Endodermal cell (in vitro differentiated cells): ENCODE results near the gene LILRB3. TPM values are rescaled to one million over a fixed set of nuclear protein-coding genes. Genes with fewer than 3 reads are reported as not detected.
"Not testable (repeated sequence)": the region's sequence is repeated elsewhere in the genome, so short reads cannot be mapped to it uniquely, and the experiment has no call there.

Experiments
- DNase-seq: peaks from one replicate; pipeline ENCODE4 v3.0.0-alpha.2; 2017
- H3K27ac ChIP-seq: 2 replicates; pipeline ENCODE4 v1.5.1; 2013; ENCODE audit warnings: mild to moderate bottlenecking, low read depth, low read length, moderate library complexity
- H3K27me3 ChIP-seq: 2 replicates; pipeline ENCODE4 v1.6.1; 2013; ENCODE audit warnings: mild to moderate bottlenecking, low read length, moderate library complexity; ENCODE audit not compliant: insufficient read depth, control insufficient read depth, poor library complexity, severe bottlenecking
- H3K36me3 ChIP-seq: 2 replicates; pipeline ENCODE4 v1.7.0; 2013; ENCODE audit warnings: mild to moderate bottlenecking, low read length, moderate library complexity; ENCODE audit not compliant: control insufficient read depth, insufficient read depth
- H3K4me1 ChIP-seq: one replicate; pipeline ENCODE4 v1.7.0; 2013; ENCODE audit warnings: low read length; ENCODE audit not compliant: control insufficient read depth, insufficient read depth
- H3K4me3 ChIP-seq: 2 replicates; pipeline ENCODE4 v1.5.1; 2013; ENCODE audit warnings: mild to moderate bottlenecking, low read length, moderate library complexity
- H3K9ac ChIP-seq: 2 replicates; pipeline ENCODE4 v1.6.1; 2013; ENCODE audit warnings: mild to moderate bottlenecking, low read length, moderate library complexity; ENCODE audit not compliant: poor library complexity, severe bottlenecking; ENCODE audit errors: extremely low read depth
- H3K9me3 ChIP-seq: 2 replicates; pipeline ENCODE4 v1.6.1; 2013; ENCODE audit warnings: mild to moderate bottlenecking, low read length, moderate library complexity; ENCODE audit not compliant: control insufficient read depth
- H3K27ac Mint-ChIP-seq: 2 replicates; pipeline ENCODE4 v1.8.0; 2020; ENCODE audit warnings: mixed read lengths
- H3K27me3 Mint-ChIP-seq: 2 replicates; pipeline ENCODE4 v1.8.0; 2021; ENCODE audit warnings: mild to moderate bottlenecking, mixed read lengths; ENCODE audit not compliant: insufficient read depth
- H3K36me3 Mint-ChIP-seq: 2 replicates; pipeline ENCODE4 v1.8.0; 2020; ENCODE audit warnings: low read depth, mixed read lengths
- H3K4me1 Mint-ChIP-seq: 2 replicates; pipeline ENCODE4 v1.8.0; 2020; ENCODE audit warnings: mixed read lengths
- H3K4me3 Mint-ChIP-seq: 2 replicates; pipeline ENCODE4 v1.8.0; 2020; ENCODE audit warnings: mild to moderate bottlenecking, moderate library complexity, mixed read lengths
- H3K9me3 Mint-ChIP-seq: 2 replicates; pipeline ENCODE4 v1.8.0; 2020; ENCODE audit warnings: mild to moderate bottlenecking, mixed read lengths
- WGBS, 2 experiments: methylation state at CpG; one replicate each; pipeline versions ENCODE4 v1.1.5 to v1.1.7; 2013; ENCODE audit warnings: missing lambda C conversion rate in 2 of 2, mixed read lengths in 1 of 2; ENCODE audit not compliant: insufficient coverage in 1 of 2, insufficient read length in 1 of 2; 5-methylcytosine and 5-hydroxymethylcytosine counted together
- total RNA-seq, 2 donors: library from RNA; stranded (reverse); fragmentation: NEBNext Ultra II Directional in 1 of 2; extraction: Animal tissue kit (Norgen Biotek cat#: 25700) in 1 of 2; gene quantifications; 2 replicates in 1 of 2; 3 replicates in 1 of 2; pipeline ENCODE4 v1.2.1, GENCODE V29; 2021
- TF ChIP-seq, protein P1 (sequence below): fragments of 200-600 bp; sonication (generic); conservative IDR thresholded peaks from 2 replicates; pipeline ENCODE4 v1.5.0; 2021; ENCODE audit warnings: antibody characterized with exemption, mild to moderate bottlenecking

Gene LILRB3
- total RNA-seq, 2 donors from 2014 or later: not detected

DNA sequence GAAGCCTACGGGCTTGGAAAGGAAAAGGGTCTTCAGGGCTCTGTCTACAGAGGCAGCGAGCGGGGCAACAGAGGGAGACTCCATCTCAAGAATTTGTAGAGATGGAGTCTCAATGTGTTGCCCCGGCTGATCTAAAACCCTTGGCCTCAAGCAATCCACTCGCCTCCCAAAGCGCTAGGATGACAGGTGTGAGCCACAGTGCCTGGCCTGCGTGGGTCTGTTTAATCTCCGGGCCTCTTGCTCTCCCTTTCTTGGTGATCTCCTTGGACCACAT, 14.1 kb downstream of the LILRB3 start:
- Mint-ChIP-seq H3K27me3 (no peaks in the 10 kb centered on the region), H3K4me3 (no peak overlapping the region), H3K27ac (peak overlapping the region; percentile 91), H3K36me3 (peaks cover 67% of the 10 kb centered on the region), H3K4me1 (peaks cover 31% of the 10 kb centered on the region), H3K9me3 (no peaks in the 10 kb centered on the region)
- TF ChIP-seq, protein P1, sequence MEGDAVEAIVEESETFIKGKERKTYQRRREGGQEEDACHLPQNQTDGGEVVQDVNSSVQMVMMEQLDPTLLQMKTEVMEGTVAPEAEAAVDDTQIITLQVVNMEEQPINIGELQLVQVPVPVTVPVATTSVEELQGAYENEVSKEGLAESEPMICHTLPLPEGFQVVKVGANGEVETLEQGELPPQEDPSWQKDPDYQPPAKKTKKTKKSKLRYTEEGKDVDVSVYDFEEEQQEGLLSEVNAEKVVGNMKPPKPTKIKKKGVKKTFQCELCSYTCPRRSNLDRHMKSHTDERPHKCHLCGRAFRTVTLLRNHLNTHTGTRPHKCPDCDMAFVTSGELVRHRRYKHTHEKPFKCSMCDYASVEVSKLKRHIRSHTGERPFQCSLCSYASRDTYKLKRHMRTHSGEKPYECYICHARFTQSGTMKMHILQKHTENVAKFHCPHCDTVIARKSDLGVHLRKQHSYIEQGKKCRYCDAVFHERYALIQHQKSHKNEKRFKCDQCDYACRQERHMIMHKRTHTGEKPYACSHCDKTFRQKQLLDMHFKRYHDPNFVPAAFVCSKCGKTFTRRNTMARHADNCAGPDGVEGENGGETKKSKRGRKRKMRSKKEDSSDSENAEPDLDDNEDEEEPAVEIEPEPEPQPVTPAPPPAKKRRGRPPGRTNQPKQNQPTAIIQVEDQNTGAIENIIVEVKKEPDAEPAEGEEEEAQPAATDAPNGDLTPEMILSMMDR: no peak
- no peaks in the 10 kb centered on the region for H3K9me3 ChIP-seq
- no peak for DNase-seq
- WGBS, 2 experiments: 82 to 87% methylated on average over 7 to 8 of the region's 8 CpGs
- H3K9ac ChIP-seq: no peak overlapping the region
- peak overlapping the region; percentile 52 for H3K27ac ChIP-seq
- peaks cover 40% of the 10 kb centered on the region for H3K36me3 ChIP-seq
- no peak overlapping the region for H3K4me3 ChIP-seq
- no peaks in the 10 kb centered on the region for H3K27me3 ChIP-seq
- peaks cover 15% of the 10 kb centered on the region for H3K4me1 ChIP-seq

DNA sequence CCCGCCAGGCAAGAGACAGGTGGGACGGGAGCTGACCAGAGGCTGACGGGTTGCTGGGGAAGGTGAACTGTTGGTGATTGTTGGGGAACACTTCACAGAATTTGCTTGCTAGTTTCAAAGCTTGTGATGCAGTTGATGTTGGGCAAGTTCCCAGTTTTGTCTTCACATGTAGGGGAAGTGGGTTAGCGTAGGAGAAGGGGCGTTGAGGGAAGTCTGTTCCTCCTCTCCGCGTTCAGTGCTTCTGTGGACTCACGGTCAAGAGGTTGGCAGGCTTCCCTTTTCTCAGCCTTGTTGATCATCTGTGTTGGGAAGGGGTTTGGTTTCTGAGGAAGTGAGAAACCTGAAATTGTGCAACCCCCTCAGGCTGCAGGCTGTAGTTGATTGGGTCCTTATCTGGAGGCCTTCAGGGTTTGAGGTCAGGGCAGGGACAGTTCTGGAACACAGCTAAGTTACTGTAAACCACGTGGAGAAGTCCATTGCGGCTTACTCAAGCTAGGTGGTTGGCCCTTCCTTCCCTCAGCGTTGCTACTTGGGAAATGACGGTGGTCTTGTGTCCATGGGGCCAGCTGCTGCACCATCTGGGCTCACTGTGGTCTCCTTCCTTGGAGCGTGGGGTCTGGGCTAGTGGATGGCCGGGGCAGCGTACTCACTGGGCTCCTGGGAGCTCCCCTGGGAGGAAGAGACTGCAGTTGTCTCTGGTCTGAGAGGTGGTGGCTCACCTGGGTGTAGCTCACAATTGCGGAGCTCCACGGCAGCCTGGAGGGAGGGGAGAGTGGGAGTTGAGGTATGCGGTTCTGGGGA, 14.6 kb downstream of the LILRB3 start:
- Histone ChIP-seq H3K4me3 (no peak overlapping the region), H3K4me1 (peaks cover 16% of the 10 kb centered on the region), H3K9me3 (no peaks in the 10 kb centered on the region), H3K36me3 (peaks cover 46% of the 10 kb centered on the region), H3K27me3 (no peaks in the 10 kb centered on the region), H3K27ac (peak overlapping the region; percentile 16), H3K9ac (no peak overlapping the region)
- peak overlapping the region; percentile 91 for H3K27ac Mint-ChIP-seq
- H3K4me3 Mint-ChIP-seq: no peak overlapping the region
- peak; percentile 83 for DNase-seq
- H3K4me1 Mint-ChIP-seq: peaks cover 36% of the 10 kb centered on the region
- H3K27me3 Mint-ChIP-seq: no peaks in the 10 kb centered on the region
- H3K9me3 Mint-ChIP-seq: no peaks in the 10 kb centered on the region
- 89 to 90% methylated on average over 11 to 18 of the region's 18 CpGs for WGBS, 2 experiments
- TF ChIP-seq, protein P1: no peak
- H3K36me3 Mint-ChIP-seq: peaks cover 69% of the 10 kb centered on the region

- no peak for DNase-seq
- no peaks in the 10 kb centered on the region for H3K27me3 ChIP-seq
- Mint-ChIP-seq H3K4me1 (peaks cover 42% of the 10 kb centered on the region), H3K27ac (peak overlapping the region; percentile 91), H3K4me3 (no peak overlapping the region), H3K36me3 (peaks cover 69% of the 10 kb centered on the region), H3K9me3 (no peaks in the 10 kb centered on the region), H3K27me3 (no peaks in the 10 kb centered on the region)
- TF ChIP-seq, protein P1: no peak
- H3K27ac ChIP-seq: no peak overlapping the region
- no peak overlapping the region for H3K9ac ChIP-seq
- H3K36me3 ChIP-seq: peaks cover 51% of the 10 kb centered on the region
- H3K4me3 ChIP-seq: no peak overlapping the region
- H3K4me1 ChIP-seq: peaks cover 16% of the 10 kb centered on the region
- WGBS, 2 experiments: 94 to 97% methylated on average over 5 of the region's 5 CpGs
- no peaks in the 10 kb centered on the region for H3K9me3 ChIP-seq
Measured at GRCh38 chr19:54207676-54207982, 15.2 kb downstream of the LILRB3 start.

GRCh38 chr19:54207193-54207592, 15.6 kb downstream of the LILRB3 start:
- not testable (repeated sequence) for H3K4me3 ChIP-seq, H3K27me3 ChIP-seq, H3K4me3 Mint-ChIP-seq, H3K27ac ChIP-seq, H3K9ac ChIP-seq, H3K9me3 Mint-ChIP-seq, H3K9me3 ChIP-seq, H3K27me3 Mint-ChIP-seq, DNase-seq
- Mint-ChIP-seq H3K4me1 (peaks cover 46% of the 10 kb centered on the region), H3K27ac (peak overlapping the region; percentile 91), H3K36me3 (peaks cover 73% of the 10 kb centered on the region)
- H3K36me3 ChIP-seq: peaks cover 56% of the 10 kb centered on the region
- H3K4me1 ChIP-seq: peaks cover 16% of the 10 kb centered on the region
- WGBS, 2 experiments: 96% methylated on average over 5 to 23 of the region's 23 CpGs
